Activated CD4-positive, CD25-positive, alpha-beta regulatory T cell (primary cell): ENCODE data around the gene ATG7.

Experiments used
- DNase-seq, 4 experiments: peaks; one replicate each; lab custom pipeline; 2025; lab: John Stamatoyannopoulos, UW

Gene ATG7

DNA sequence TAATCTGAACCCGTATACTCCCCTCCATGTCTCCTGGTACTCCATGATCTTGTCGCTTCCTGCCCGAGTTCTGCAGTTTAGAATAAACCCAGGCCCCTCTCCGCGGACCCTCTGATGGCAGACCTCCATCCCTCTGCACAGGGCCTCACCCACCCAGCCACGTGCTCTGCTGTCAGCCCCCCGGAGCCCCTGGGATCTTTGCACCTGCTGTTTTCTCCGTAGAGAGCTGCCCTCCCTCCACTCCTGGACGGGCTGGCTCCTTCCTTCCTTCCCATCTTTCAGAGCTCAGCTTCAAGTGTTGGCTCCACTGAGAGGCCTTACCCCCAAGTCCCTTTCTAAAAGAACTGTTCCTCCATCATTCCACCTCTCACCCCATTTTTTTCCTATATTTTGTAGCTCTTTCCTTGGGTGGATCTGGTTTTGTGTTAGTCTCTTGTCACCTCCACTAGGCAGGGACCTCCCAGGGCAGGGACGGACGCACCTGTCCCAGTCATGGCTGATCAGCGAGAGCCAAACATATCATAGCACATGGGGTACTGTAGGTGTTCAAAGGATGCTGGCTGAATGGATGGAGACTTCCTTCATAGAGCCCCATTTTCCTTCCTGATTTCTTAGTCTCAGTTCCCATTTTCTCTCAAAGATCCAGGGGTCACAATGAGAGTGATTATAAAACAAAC, 264.9 kb downstream of the ATG7 start:
- DNase-seq, result no peak

GRCh38 chr3:11538581-11538980, 266.4 kb downstream of the ATG7 start:
- no peak for DNase-seq

- no peak for DNase-seq
Measured at GRCh38 chr3:11539218-11539617, 267.0 kb downstream of the ATG7 start.

DNA sequence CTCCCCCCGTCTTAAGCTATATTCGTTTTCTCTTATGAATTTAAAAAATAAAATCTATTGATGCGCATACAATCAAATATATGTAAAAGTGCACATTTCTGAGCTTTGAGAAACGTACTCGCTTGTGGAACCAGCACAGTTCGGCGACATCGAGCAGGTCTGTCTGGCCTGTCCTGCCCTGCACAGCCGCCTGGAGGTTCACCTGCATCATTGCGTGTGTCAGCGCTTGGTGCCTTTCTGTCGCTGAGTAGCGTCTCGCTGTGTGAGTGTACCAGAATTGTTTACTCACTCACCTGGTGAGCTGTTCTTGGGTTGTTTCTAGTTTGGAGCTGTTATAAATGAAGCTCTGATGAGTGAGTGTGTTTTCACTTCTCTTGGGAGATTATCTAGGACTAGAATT, 267.5 kb downstream of the ATG7 start:
- DNase-seq, result no peak

DNA sequence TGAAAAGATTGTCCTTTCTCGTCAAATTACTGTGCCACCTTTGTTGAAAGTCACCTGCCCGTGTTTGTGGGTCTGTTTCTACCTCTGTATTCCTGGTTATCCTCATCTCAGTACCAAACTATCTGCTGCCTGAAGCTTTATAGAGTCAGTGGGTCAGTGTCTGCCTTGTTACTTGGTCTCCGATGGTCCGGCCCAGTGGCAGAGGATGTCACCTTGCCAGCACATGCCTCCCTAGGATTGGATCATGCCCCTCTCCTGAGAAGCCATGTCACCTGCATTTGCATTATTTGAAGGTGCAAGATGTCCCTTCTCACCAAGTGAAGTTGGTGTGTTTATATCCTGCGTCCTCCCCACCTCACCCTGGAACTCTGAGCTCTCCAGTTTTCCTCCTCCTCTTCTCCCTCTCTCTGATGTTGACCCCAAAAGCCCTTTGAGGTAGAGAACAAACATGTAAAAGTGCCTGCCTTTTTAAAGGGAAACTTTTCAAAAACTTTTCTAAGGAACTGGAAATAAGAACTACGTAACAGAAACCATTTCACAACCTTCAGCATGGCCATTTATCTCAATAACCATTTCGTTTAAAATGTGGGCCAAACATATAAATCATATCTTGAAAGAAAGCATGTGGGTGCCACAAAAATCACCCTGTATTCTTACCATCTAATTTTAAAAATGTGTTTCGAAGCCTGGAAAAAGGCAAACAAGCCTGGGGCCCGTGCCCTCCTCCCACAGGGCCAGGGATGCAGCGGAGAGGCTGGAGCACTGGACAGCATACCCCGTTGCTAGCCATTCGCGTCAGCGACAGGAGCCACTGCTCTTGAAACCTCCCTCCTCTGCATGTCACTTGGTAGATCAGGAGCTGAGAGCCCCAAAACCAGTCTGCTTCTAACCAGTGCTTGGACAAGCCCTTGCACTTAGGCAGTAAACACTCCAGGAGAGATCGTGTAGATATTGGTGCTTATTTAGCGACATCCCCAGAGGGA, 269.4 kb downstream of the ATG7 start:
- DNase-seq, result no peak

- DNase-seq, result no peak
Measured at GRCh38 chr3:11542551-11542950, 270.4 kb downstream of the ATG7 start.

GRCh38 chr3:11543141-11543947, 271.1 kb downstream of the ATG7 start:
- DNase-seq, result no peak

- DNase-seq, result no peak
Measured at GRCh38 chr3:11543948-11544387, 271.8 kb downstream of the ATG7 start.

GRCh38 chr3:11544412-11545181, 272.4 kb downstream of the ATG7 start:
- no peak for DNase-seq

GRCh38 chr3:11545186-11545851, 273.1 kb downstream of the ATG7 start:
- DNase-seq, result no peak

DNA sequence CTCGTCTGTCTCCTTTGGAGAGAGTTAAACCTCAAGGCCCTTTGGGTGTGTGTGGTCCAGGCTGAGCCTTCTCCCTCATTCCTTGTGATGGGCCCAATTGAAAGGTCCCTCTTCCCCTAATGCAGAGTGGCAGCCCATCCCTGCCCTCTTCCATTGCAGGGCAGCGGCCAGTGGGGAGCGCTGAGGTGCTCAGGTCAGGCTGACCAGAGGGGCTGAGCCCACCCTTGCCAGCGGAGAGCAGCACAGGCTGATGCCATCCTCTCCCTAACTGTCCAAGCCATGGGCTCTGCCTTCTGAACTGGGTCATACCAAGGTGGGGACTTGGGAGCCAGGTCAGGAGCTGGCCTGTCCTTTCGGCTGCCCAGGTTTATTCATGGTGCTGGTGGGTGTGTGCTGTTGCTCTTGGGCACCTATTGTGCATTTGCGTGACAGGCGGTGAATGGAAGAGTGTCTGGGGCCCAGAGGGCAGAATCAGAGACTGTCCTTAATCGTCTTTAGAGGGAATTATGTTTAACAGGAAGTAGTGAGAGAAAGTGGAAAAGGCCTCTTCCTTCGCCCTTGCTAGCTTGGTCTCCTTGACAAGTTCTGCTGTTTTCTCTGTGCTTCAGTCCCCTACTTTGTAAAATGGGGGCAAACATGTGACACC, 274.6 kb downstream of the ATG7 start:
- DNase-seq, result no peak

DNA sequence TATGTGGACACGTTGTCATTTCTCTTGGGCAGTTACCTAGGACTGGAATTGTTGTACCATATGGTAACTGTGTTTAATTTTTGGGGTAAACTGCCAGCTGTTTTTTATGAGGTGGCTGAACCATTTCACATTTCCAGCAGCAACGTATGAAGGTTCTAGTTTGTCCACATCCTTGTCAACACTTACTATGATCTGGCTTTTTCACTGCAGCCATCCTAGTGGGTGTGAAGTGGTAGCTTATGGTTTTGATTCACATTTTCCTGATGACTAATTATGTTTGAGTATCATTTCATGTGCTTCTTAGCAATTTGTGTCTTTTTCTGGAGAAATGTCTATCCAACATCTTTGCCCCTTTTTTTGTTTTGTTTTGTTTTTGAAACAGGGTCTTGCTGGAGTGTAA, 275.3 kb downstream of the ATG7 start:
- DNase-seq, result no peak

- DNase-seq, result no peak
Measured at GRCh38 chr3:11548721-11549131, 276.5 kb downstream of the ATG7 start.

DNA sequence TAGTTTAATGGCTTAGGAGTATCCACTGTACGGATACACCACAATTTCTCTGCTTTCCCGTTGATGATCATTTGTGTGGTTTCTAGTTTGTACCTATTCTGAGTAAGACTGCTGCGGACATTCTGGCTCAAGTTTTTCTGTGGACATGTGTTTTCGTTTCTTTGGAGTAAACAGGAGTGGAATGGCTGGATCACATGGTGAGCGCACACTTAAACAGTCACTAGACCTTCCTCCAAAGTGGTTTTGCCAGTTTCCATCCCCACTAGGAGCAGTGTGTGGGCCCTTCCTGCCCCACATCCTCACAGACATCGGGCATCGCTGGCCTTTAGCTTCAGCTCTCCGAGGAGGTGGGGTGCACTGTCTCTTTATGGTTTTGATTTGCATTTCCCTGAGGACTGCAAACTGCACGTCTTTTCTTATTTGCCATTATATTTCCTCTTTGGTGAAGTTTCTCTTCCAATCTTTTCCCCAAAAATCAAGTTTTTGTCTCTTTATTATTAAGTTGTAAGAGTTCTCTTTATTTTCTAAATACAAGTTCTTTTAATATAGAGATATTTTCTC, 277.5 kb downstream of the ATG7 start:
- no peak for DNase-seq

GRCh38 chr3:11551036-11551435, 278.8 kb downstream of the ATG7 start:
- no peak for DNase-seq

DNA sequence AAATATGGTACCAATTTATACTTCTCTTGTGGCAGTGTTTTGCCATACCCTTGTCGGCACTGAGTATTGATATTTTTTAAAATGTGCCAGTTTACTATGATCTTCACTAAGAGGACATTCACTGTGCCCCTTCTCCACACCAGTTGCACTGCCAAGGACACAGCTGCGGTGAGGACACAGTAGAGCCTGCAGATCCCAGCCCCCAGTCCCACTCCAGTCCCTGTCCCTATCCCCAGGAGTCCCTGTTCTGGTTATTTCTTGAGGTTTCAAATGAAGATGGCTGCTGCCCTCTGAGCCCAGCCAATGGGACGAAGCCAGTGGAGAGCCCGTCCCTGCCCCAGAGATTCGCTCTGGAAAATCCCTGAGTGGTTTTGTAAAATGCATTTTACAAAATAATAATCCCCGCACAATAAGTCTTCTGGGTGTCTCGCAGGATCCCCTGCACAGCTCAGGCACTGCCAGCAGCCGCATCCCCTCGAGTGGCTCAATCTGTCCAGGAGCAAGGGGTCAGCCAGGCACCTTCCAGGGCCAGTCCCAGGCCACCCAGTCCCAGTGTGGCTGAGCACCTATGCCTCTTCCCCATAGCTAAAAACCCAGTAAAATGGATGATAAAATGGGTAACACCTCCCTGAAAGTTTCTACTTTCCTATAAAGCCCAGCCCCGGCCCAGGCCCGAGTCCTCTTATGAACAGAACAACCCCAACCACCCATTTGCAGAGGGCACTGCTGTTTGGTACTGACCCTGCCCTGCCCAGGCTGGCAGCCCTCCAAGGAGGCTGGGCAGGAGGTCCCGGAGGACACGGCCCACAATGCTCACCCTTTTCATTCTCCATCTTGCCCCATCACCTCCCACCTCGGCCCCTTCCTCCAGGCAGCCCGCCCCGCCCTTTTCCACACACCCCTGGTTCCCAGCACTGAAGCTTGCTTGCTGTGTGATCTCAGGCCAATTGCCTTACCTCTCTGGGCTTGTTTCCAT, 280.4 kb downstream of the ATG7 start:
- DNase-seq, result no peak

DNA sequence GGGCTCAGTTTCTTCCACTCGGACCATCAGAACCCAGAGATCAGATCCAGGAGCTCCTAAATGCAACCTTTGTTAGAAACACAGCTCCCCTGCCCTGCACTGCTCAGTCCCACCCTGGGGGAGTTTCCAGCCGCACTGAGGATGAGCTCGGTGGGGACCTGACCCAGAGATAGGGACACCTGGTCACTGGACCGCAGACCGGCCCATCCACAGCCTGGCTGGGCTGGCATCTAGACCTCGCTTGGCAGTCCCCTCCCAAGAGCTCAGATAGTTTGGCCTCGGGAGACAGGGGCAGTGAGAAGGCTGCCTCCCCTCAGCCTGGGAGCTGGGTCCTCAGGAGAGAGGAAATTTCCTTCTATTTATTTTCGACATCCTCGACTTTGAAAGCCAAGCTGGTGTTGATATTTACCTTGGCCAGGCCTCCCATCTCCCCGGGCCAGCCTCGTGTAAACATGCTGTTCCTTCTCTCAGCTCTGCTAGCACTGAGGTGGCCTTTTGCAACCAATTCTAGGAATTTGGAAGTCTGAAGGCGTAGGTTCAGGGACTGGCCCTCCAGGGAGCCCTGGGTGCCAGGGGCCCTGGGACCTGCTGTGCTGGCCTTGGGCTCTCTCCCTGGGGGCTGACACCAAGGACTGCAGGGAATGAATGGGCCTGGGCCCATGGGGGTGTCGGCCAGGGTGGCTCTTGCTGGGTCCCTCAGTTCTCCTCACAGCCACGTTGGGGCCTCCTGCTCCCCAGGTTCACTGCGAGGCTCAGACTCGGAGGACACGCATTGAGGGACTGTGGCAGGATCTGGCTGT, 281.4 kb downstream of the ATG7 start:
- DNase-seq, result no peak

GRCh38 chr3:11554236-11554610, 282.0 kb downstream of the ATG7 start:
- DNase-seq, result no peak
